A673 (cell line): ENCODE results near the gene DMXL2.

Source experiments
- EZH2 ChIP-seq: fragments of 200-600 bp; sonication (generic); IDR thresholded peaks from 2 replicates; pipeline ENCODE4 v1.6.1; 2017; ENCODE audit warnings: borderline replicate concordance, low read depth, mild to moderate bottlenecking, mixed read lengths, antibody characterized with exemption, low read length; ENCODE audit not compliant: poor library complexity, severe bottlenecking
- TF ChIP-seq, protein P1 (sequence below): fragments of 300-800, 200-600 bp; sonication (generic); conservative IDR thresholded peaks from 2 replicates; pipeline ENCODE4 v1.5.1; 2017; ENCODE audit warnings: low read depth, mild to moderate bottlenecking, antibody characterized with exemption, low read length, moderate library complexity, mixed read lengths

DNA sequence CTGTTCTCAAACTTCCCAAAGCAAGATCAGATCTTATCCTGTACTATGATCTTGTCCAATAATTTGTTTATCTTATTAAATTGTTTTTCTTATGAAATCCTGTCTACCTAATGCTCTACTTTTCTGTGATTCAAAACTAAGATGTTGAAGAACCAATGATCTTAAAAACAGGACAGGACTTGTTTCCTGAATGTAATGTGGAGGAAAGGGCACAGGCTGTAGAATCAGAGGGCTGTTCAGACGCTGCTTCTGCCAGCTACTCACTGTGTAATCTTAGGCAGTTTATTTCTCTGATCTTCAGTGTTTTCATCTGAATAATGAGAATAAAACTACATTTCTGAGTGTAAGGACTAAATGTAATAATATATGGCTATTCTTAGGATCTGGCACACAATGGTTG is 20.1 kb upstream of the DMXL2 start:
- TF ChIP-seq, protein P1, sequence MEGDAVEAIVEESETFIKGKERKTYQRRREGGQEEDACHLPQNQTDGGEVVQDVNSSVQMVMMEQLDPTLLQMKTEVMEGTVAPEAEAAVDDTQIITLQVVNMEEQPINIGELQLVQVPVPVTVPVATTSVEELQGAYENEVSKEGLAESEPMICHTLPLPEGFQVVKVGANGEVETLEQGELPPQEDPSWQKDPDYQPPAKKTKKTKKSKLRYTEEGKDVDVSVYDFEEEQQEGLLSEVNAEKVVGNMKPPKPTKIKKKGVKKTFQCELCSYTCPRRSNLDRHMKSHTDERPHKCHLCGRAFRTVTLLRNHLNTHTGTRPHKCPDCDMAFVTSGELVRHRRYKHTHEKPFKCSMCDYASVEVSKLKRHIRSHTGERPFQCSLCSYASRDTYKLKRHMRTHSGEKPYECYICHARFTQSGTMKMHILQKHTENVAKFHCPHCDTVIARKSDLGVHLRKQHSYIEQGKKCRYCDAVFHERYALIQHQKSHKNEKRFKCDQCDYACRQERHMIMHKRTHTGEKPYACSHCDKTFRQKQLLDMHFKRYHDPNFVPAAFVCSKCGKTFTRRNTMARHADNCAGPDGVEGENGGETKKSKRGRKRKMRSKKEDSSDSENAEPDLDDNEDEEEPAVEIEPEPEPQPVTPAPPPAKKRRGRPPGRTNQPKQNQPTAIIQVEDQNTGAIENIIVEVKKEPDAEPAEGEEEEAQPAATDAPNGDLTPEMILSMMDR: no peak
- TF ChIP-seq EZH2: no peak
